K562 (cell line): ENCODE results near the gene BICC1. TPM values are rescaled to one million over a fixed set of nuclear protein-coding genes. Genes with fewer than 3 reads are reported as not detected.
"Not testable (repeated sequence)": the region's sequence is repeated elsewhere in the genome, so short reads cannot be mapped to it uniquely, and the experiment has no call there.

Experiments used
- ATAC-seq: fragments of 200-7000 bp; cut with Tn5 transposase; 3 replicates; pipeline ENCODE4 v1.9.1; 2020; ENCODE audit warnings: moderate library complexity
- BruUV-seq: library from RNA; stranded (reverse); fragments of 400-500 nt; replicated peaks from 2 replicates; lab custom pipeline; 2021; lab: Mats Ljungman, UMichigan
- CTCF ChIA-PET: fragments of 300-600 bp; formaldehyde crosslinking; extraction: SDS; loops from one replicate; lab custom pipeline; 2021; ENCODE audit warnings: low intra/inter-chr PET ratio; lab: Yijun Ruan, JAX
- POLR2A ChIA-PET: fragments of 300-600, 350-650 bp; sonication (Branson Sonifier 250); formaldehyde crosslinking; extraction: SDS; loops from one replicate; lab custom pipeline; 2021; ENCODE audit warnings: antibody characterized with exemption, inconsistent platforms; lab: Yijun Ruan, JAX
- DNase-seq, 4 experiments: peaks; one replicate each; pipeline versions ENCODE4 v3.0.0 to v3.0.0-alpha.2; 2011 to 2018; ENCODE audit warnings: low spot score in 3 of 4, mixed read lengths in 3 of 4; ENCODE audit errors: extremely low read depth in 1 of 4
- FAIRE-seq: peaks from 2 replicates; lab custom pipeline; 2011; peaks lifted over from hg19 to GRCh38; lab: Jason Lieb, UNC
- H2AFZ ChIP-seq: 2 replicates; pipeline ENCODE4 v1.6.0; 2011; ENCODE audit warnings: low read depth, low read length, control low read depth, inconsistent platforms
- H3K27ac ChIP-seq: fragments of 200-600 bp; 3 replicates; pipeline ENCODE4 v1.8.0; 2011; ENCODE audit warnings: low read depth, mild to moderate bottlenecking, control low read depth, inconsistent platforms, low read length, moderate library complexity, mixed read lengths; ENCODE audit errors: extremely low read depth
- H3K27me3 ChIP-seq, 2 experiments: fragments of 300-600 bp in 1 of 2; 2 replicates in 1 of 2; 3 replicates in 1 of 2; pipeline versions ENCODE4 v1.6.0 to v1.8.0; 2011; ENCODE audit warnings: inconsistent platforms in 2 of 2, low read length in 2 of 2, mild to moderate bottlenecking in 1 of 2, mixed read lengths in 1 of 2, moderate library complexity in 1 of 2; ENCODE audit not compliant: control insufficient read depth in 2 of 2, insufficient read depth in 2 of 2
- H3K36me3 ChIP-seq: fragments of 300-600 bp; 3 replicates; pipeline ENCODE4 v1.8.0; 2011; ENCODE audit warnings: mild to moderate bottlenecking, low read length, inconsistent platforms; ENCODE audit not compliant: control insufficient read depth, insufficient read depth
- H3K4me1 ChIP-seq, 2 experiments: fragments of 200-600 bp in 1 of 2; replicated peaks in 1 of 2; 2 replicates in 1 of 2; 3 replicates in 1 of 2; pipeline versions ENCODE4 v1.5.1 to v1.8.0; 2011; ENCODE audit warnings: inconsistent platforms in 2 of 2, low read length in 2 of 2, mild to moderate bottlenecking in 1 of 2, mixed read lengths in 1 of 2, moderate library complexity in 1 of 2; ENCODE audit not compliant: control insufficient read depth in 2 of 2, insufficient read depth in 2 of 2
- H3K4me2 ChIP-seq: 2 replicates; pipeline ENCODE4 v1.6.1; 2011; ENCODE audit warnings: low read length, control low read depth, inconsistent platforms, mixed read lengths; ENCODE audit not compliant: insufficient read depth
- H3K4me3 ChIP-seq: fragments of 200-600 bp; sonication (generic), shearing (Covaris generic); 2 replicates; pipeline ENCODE4 v1.5.1; 2016; ENCODE audit warnings: control low read depth, inconsistent platforms
- H3K79me2 ChIP-seq: fragments of 200-600 bp; 3 replicates; pipeline ENCODE4 v1.8.0; 2011; ENCODE audit warnings: low read length, inconsistent platforms; ENCODE audit not compliant: control insufficient read depth, insufficient read depth
- H3K9ac ChIP-seq, 2 experiments: 2 replicates each; pipeline versions ENCODE4 v1.6.0 to v1.6.1; 2011; ENCODE audit warnings: low read depth in 2 of 2, low read length in 2 of 2, control low read depth in 1 of 2, inconsistent platforms in 1 of 2, mild to moderate bottlenecking in 1 of 2, mixed read lengths in 1 of 2; ENCODE audit not compliant: insufficient read depth in 1 of 2
- H3K9me1 ChIP-seq: one replicate; pipeline ENCODE4 v1.6.0; 2011; ENCODE audit warnings: inconsistent platforms, mild to moderate bottlenecking, low read length, moderate library complexity; ENCODE audit not compliant: control insufficient read depth, insufficient read depth
- H3K9me3 ChIP-seq: replicated peaks from 2 replicates; pipeline ENCODE4 v1.5.1; 2011; ENCODE audit warnings: low read depth, low read length, inconsistent platforms; ENCODE audit not compliant: control insufficient read depth, insufficient read depth
- H4K20me1 ChIP-seq: replicated peaks from 2 replicates; pipeline ENCODE4 v1.6.1; 2011; ENCODE audit warnings: low read length, inconsistent platforms, mixed read lengths; ENCODE audit not compliant: control insufficient read depth, insufficient read depth
- BRF1 ChIP-seq: IDR thresholded peaks from 3 replicates; pipeline ENCODE4 v1.6.1; 2011; ENCODE audit warnings: borderline replicate concordance, mild to moderate bottlenecking; ENCODE audit not compliant: insufficient read length; ENCODE audit errors: extremely low read depth
- E4F1 ChIP-seq: fragments of 250-450 bp; sonication (Bioruptor Pico); IDR thresholded peaks from 2 replicates; pipeline ENCODE4 v1.5.0; 2021; ENCODE audit warnings: mild to moderate bottlenecking, borderline replicate concordance
- ESRRB ChIP-seq: fragments of 250-450 bp; sonication (Bioruptor Pico); IDR thresholded peaks from 2 replicates; pipeline ENCODE4 v1.5.0; 2020; ENCODE audit warnings: mild to moderate bottlenecking, moderate library complexity, borderline replicate concordance
- KAT7 ChIP-seq: sonication (generic); formaldehyde crosslinking; IDR thresholded peaks from 2 replicates; pipeline ENCODE4 v1.8.0; 2022; ENCODE audit warnings: missing genetic modification reagents, mild to moderate bottlenecking, borderline replicate concordance
- PHB ChIP-seq: fragments of 250-450 bp; sonication (Bioruptor Pico); IDR thresholded peaks from 2 replicates; pipeline ENCODE4 v1.5.0; 2021
- SNRNP70 ChIP-seq: fragments of 200-400 bp; formaldehyde crosslinking; optimal IDR thresholded peaks from 2 replicates; pipeline ENCODE3; 2017; ENCODE audit warnings: low read depth, low read length
- TFE3 ChIP-seq: fragments of 450-650 bp; formaldehyde crosslinking; IDR thresholded peaks from 2 replicates; pipeline ENCODE4 v1.4.0; 2020; ENCODE audit warnings: mild to moderate bottlenecking, mixed read lengths
- TOE1 ChIP-seq, 2 experiments: fragments of 450-650 bp in 1 of 2; sonication (generic) in 1 of 2; formaldehyde crosslinking in 1 of 2; IDR thresholded peaks; 2 replicates each; pipeline versions ENCODE4 v1.7.1 to v1.8.0; 2016 to 2022; ENCODE audit warnings: borderline replicate concordance in 2 of 2, mild to moderate bottlenecking in 2 of 2, antibody characterized with exemption in 1 of 2, inconsistent platforms in 1 of 2, low read depth in 1 of 2, missing genetic modification reagents in 1 of 2, moderate library complexity in 1 of 2
- ZNF280A ChIP-seq: fragments of 450-650 bp; IDR thresholded peaks from 2 replicates; pipeline ENCODE4 v1.6.1; 2018; ENCODE audit warnings: mild to moderate bottlenecking, low read depth; ENCODE audit not compliant: partially characterized antibody
- WGBS: fragments of 100-300 bp; shearing (Covaris generic); methylation state at CpG from one replicate; pipeline ENCODE4 v1.1.6; 2016; ENCODE audit warnings: low coverage, mixed read lengths; ENCODE audit not compliant: insufficient coverage; ENCODE audit errors: missing lambda C conversion rate; 5-methylcytosine and 5-hydroxymethylcytosine counted together
- in situ Hi-C: fragments of 300-500 bp; cut with MboI; formaldehyde crosslinking; loops from 4 replicates; pipeline ENCODE4 v1.15.0; 2018; ENCODE audit warnings: inconsistent platforms, mixed read lengths
- intact Hi-C: fragments of 100-400 bp; cut with micrococcal nuclease; formaldehyde crosslinking; loops from 2 replicates; pipeline ENCODE4 v1.14.2; 2022
- polyA plus RNA-seq, 8 experiments: library from polyadenylated mRNA; depleted of rRNA in 4 of 8; stranded (reverse) in 5 of 8; unstranded in 3 of 8; fragments of >200 nt; fragmentation: Nextera tagmentation in 2 of 8; fragmentation: Illumina TruSeq in 1 of 8; extraction: Ambion mirVana in 2 of 8; extraction: Trizol in 1 of 8; gene quantifications; 2 replicates each; pipeline versions ENCODE4 v1.2.1 to v1.2.3, GENCODE V29; 2011 to 2014; ENCODE audit warnings: inconsistent platforms in 1 of 8, missing spikeins in 1 of 8
- total RNA-seq, 7 experiments: library from RNA; depleted of rRNA in 6 of 7; stranded (reverse); fragments of >200 nt in 6 of 7; fragmentation: Illumina TruSeq in 2 of 7; extraction: Trizol in 2 of 7; gene quantifications; 2 replicates each; pipeline versions ENCODE4 v1.2.1 to v1.2.3, GENCODE V29; 2011 to 2021; ENCODE audit warnings: low replicate concordance in 1 of 7

BICC1 gene
- total and polyA plus RNA-seq, 9 of the 15 experiments (the other 6 are each of a cell fraction or from before 2014, with no cell fraction given) = not detected

GRCh38 chr10:58858123-58858522 is 345.5 kb downstream of the BICC1 start:
- BruUV-seq, H2AFZ ChIP-seq, H3K9me3 ChIP-seq, DNase-seq, H3K9ac ChIP-seq, H3K79me2 ChIP-seq, H3K36me3 ChIP-seq, H3K4me2 ChIP-seq, in situ Hi-C loops, H3K4me1 ChIP-seq, FAIRE-seq, H3K27me3 ChIP-seq, intact Hi-C loops, ATAC-seq, H3K27ac ChIP-seq, H3K4me3 ChIP-seq, CTCF ChIA-PET, H3K9me1 ChIP-seq, POLR2A ChIA-PET, H4K20me1 ChIP-seq: not testable (repeated sequence)
- WGBS = 0% methylated on average over 1 of the region's 1 CpG

- H3K9me1 ChIP-seq = no peaks in the 10 kb centered on the region
- no peaks in the 10 kb centered on the region for H3K27me3 ChIP-seq
- POLR2A ChIA-PET = no interaction called here
- no peak for ATAC-seq
- no peak overlapping the region for H3K27ac ChIP-seq
- H3K4me3 ChIP-seq = no peak overlapping the region
- no peaks in the 10 kb centered on the region for H3K4me1 ChIP-seq
- in situ Hi-C loops (no loop called here), intact Hi-C loops (no loop called here)
- no peak overlapping the region for H3K4me2 ChIP-seq
- H3K9me3 ChIP-seq = no peaks in the 10 kb centered on the region
- no TSS peak for BruUV-seq
- H3K36me3 ChIP-seq = no peaks in the 10 kb centered on the region
- FAIRE-seq = no peak
- H2AFZ ChIP-seq = no peak overlapping the region
- CTCF ChIA-PET = no interaction called here
- H3K9ac ChIP-seq = no peak overlapping the region
- DNase-seq = no peak
- H4K20me1 ChIP-seq = no peaks in the 10 kb centered on the region
- 3% methylated on average over 2 of the region's 2 CpGs for WGBS
- H3K79me2 ChIP-seq = no peaks in the 10 kb centered on the region
- TF ChIP-seq PHB (CRISPR knock-in tag) (no peak), SNRNP70 (no peak), BRF1 (no peak), TOE1 (IDR thresholded peaks at IDR 0.05; ENCODE audit: borderline replicate concordance) (no peak), TOE1 (CRISPR knock-in tag; IDR thresholded peaks at IDR 0.05; ENCODE audit: borderline replicate concordance, low read depth) (no peak), ESRRB (no peak), ZNF280A (no peak), E4F1 (no peak), KAT7 (CRISPR knock-in tag) (no peak), TFE3 (CRISPR knock-in tag) (no peak)
Measured at GRCh38 chr10:58859526-58859925, 346.9 kb downstream of the BICC1 start.
